Sigmoid colon (tissue), 7 donors: ENCODE results near the gene SYPL1. TPM values are rescaled to one million over a fixed set of nuclear protein-coding genes. Genes with fewer than 3 reads are reported as not detected.

Experiments used
- DNase-seq: peaks from one replicate; pipeline ENCODE4 v3.0.0-alpha.2; 2019
- H3K27ac ChIP-seq, 4 donors: fragments of 200-600 bp; sonication (generic); one replicate each; pipeline ENCODE4 v1.5.1; 2016 to 2019; ENCODE audit warnings: mild to moderate bottlenecking in 1 of 4
- H3K27me3 ChIP-seq, 3 donors: fragments of 200-600 bp; sonication (generic); one replicate each; pipeline ENCODE4 v1.5.1; 2019; ENCODE audit warnings: mild to moderate bottlenecking in 1 of 3
- H3K36me3 ChIP-seq, 4 donors: fragments of 200-600 bp; sonication (generic); one replicate each; pipeline ENCODE4 v1.5.1; 2016 to 2019
- H3K4me1 ChIP-seq, 4 donors: fragments of 200-600 bp; sonication (generic); one replicate each; pipeline ENCODE4 v1.5.1; 2017 to 2019
- H3K4me3 ChIP-seq, 4 donors: fragments of 200-600 bp; sonication (generic); one replicate each; pipeline ENCODE4 v1.5.1; 2017 to 2019; ENCODE audit warnings: mild to moderate bottlenecking in 2 of 4, moderate library complexity in 1 of 4
- H3K9me3 ChIP-seq, 4 donors: fragments of 200-600 bp in 3 of 4; sonication (generic) in 3 of 4; one replicate each; pipeline versions ENCODE4 v1.5.1 to v1.6.1; 2013 to 2019
- EP300 ChIP-seq, 4 donors: sonication (generic); formaldehyde crosslinking; IDR thresholded peaks; one replicate each; pipeline ENCODE4 v1.6.1; 2017; ENCODE audit warnings: antibody characterized with exemption in 4 of 4
- POLR2A ChIP-seq, 2 donors: fragments of 450-650 bp; IDR thresholded peaks; one replicate each; pipeline ENCODE4 v1.6.1; 2016; ENCODE audit warnings: antibody characterized with exemption in 2 of 2, mild to moderate bottlenecking in 2 of 2, moderate library complexity in 2 of 2
- POLR2AphosphoS5 ChIP-seq, 4 donors: sonication (generic); formaldehyde crosslinking; IDR thresholded peaks; one replicate each; pipeline ENCODE4 v1.6.1; 2017; ENCODE audit warnings: antibody characterized with exemption in 4 of 4
- WGBS, 2 donors: extraction: QIAGEN DNeasy Blood & Tissue Kit; methylation state at CpG; one replicate each; pipeline ENCODE4 v1.1.7; 2013; 5-methylcytosine and 5-hydroxymethylcytosine counted together
- intact Hi-C: fragments of 100-400 bp; cut with DNase I; formaldehyde crosslinking; loops from one replicate; pipeline ENCODE4 v1.15.1; 2023
- polyA plus RNA-seq, 3 donors: library from polyadenylated mRNA; stranded (reverse); fragments of 200-250 nt; gene quantifications; one replicate each; pipeline ENCODE4 v1.2.3, GENCODE V29; 2013
- total RNA-seq, 4 donors: library from RNA; depleted of rRNA; stranded (reverse); fragments of >200 nt; gene quantifications; one replicate each; pipeline ENCODE4 v1.1.0, GENCODE V29; 2016
- TF ChIP-seq, protein P1 (sequence below), 4 experiments: fragments of 450-650 bp in 3 of 4; fragments of 200-600 bp in 1 of 4; IDR thresholded peaks; one replicate each; pipeline ENCODE4 v1.5.1; 2016 to 2019; ENCODE audit warnings: antibody characterized with exemption in 4 of 4, mild to moderate bottlenecking in 3 of 4, moderate library complexity in 2 of 4
- donor health status: healthy with polysubstance abuse.
- donor health status: Bipolar disorder and iron deficiency.
- donor health status: healthy.

Gene SYPL1
- total and polyA plus RNA-seq, 7 donors = 21.0 to 184 (median 99.5) TPM

GRCh38 chr7:106048706-106049020, 63.4 kb downstream of the SYPL1 start:
- Histone ChIP-seq H3K27ac (no peak overlapping the region), H3K4me3 (no peak overlapping the region), H3K27me3 (no peaks in the 10 kb centered on the region), H3K4me1 (peaks cover 0 to 27% (median 22%) of the 10 kb centered on the region in 4 donors), H3K9me3 (no peaks in the 10 kb centered on the region), H3K36me3 (no peaks in the 10 kb centered on the region)
- 94 to 96% methylated on average over 2 of the region's 2 CpGs for WGBS, 2 donors
- no peak for DNase-seq
- intact Hi-C loops = no loop called here
- TF ChIP-seq EP300 (IDR thresholded peaks at IDR 0.05) = no peak

- Histone ChIP-seq H3K9me3 (no peaks in the 10 kb centered on the region), H3K27ac (no peak overlapping the region), H3K27me3 (no peaks in the 10 kb centered on the region), H3K4me1 (peaks cover 0 to 27% (median 22%) of the 10 kb centered on the region in 4 donors), H3K36me3 (no peaks in the 10 kb centered on the region), H3K4me3 (no peak overlapping the region)
- intact Hi-C loops = no loop called here
- TF ChIP-seq POLR2A (IDR thresholded peaks at IDR 0.05) (no peak), POLR2AphosphoS5 (IDR thresholded peaks at IDR 0.05) (no peak), EP300 (IDR thresholded peaks at IDR 0.05) (no peak)
- TF ChIP-seq, protein P1, sequence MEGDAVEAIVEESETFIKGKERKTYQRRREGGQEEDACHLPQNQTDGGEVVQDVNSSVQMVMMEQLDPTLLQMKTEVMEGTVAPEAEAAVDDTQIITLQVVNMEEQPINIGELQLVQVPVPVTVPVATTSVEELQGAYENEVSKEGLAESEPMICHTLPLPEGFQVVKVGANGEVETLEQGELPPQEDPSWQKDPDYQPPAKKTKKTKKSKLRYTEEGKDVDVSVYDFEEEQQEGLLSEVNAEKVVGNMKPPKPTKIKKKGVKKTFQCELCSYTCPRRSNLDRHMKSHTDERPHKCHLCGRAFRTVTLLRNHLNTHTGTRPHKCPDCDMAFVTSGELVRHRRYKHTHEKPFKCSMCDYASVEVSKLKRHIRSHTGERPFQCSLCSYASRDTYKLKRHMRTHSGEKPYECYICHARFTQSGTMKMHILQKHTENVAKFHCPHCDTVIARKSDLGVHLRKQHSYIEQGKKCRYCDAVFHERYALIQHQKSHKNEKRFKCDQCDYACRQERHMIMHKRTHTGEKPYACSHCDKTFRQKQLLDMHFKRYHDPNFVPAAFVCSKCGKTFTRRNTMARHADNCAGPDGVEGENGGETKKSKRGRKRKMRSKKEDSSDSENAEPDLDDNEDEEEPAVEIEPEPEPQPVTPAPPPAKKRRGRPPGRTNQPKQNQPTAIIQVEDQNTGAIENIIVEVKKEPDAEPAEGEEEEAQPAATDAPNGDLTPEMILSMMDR (IDR thresholded peaks at IDR 0.05) = no peak
- no peak for DNase-seq
- WGBS, 2 donors = 77 to 92% methylated on average over 10 of the region's 10 CpGs
Measured at GRCh38 chr7:106047818-106048705, 64.0 kb downstream of the SYPL1 start.

- no peaks in the 10 kb centered on the region for H3K9me3 ChIP-seq
- no peaks in the 10 kb centered on the region for H3K36me3 ChIP-seq
- 85 to 89% methylated on average over 5 of the region's 5 CpGs for WGBS, 2 donors
- TF ChIP-seq POLR2AphosphoS5 (IDR thresholded peaks at IDR 0.05) (no peak), EP300 (IDR thresholded peaks at IDR 0.05) (no peak), POLR2A (IDR thresholded peaks at IDR 0.05) (no peak)
- TF ChIP-seq, protein P1 (IDR thresholded peaks at IDR 0.05) = no peak
- peaks cover 0 to 36% (median 30%) of the 10 kb centered on the region in 4 donors for H3K4me1 ChIP-seq
- DNase-seq = no peak
- H3K27me3 ChIP-seq = no peaks in the 10 kb centered on the region
- no peak overlapping the region for H3K4me3 ChIP-seq
- H3K27ac ChIP-seq = no peak overlapping the region
- intact Hi-C loops = no loop called here
Measured at GRCh38 chr7:106047184-106047583, 64.9 kb downstream of the SYPL1 start.

DNA sequence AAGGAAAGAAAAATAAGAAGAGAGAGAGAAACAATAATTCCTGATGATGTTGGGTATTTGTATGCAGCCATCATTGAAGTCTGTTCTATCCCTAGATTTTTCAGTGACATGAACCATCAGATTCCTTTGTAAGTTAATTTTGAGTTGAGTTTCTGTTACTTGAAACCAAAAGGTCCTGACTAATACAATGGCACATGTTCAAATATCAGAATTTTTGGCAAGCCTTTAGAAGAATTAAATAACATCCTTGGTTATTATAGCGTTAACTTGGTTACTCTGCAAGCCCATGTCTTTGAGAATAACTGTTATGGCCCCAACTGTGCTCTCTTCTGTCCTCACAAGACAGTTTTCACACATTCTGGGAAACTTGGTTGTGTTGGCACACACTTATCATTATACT, 66.5 kb downstream of the SYPL1 start:
- no peak for TF ChIP-seq POLR2A (IDR thresholded peaks at IDR 0.05)
- TF ChIP-seq, protein P1 (IDR thresholded peaks at IDR 0.05) = no peak
- TF ChIP-seq EP300 (IDR thresholded peaks at IDR 0.05) = no peak
- TF ChIP-seq POLR2AphosphoS5 (IDR thresholded peaks at IDR 0.05) = no peak
- Histone ChIP-seq H3K9me3 (no peaks in the 10 kb centered on the region), H3K36me3 (no peaks in the 10 kb centered on the region), H3K27me3 (no peaks in the 10 kb centered on the region), H3K4me1 (peaks cover 0 to 29% (median 20%) of the 10 kb centered on the region in 4 donors), H3K27ac (no peak overlapping the region), H3K4me3 (no peak overlapping the region)
- no peak for DNase-seq
- intact Hi-C loops = no loop called here
- 75 to 89% methylated on average over 1 of the region's 1 CpG for WGBS, 2 donors

DNA sequence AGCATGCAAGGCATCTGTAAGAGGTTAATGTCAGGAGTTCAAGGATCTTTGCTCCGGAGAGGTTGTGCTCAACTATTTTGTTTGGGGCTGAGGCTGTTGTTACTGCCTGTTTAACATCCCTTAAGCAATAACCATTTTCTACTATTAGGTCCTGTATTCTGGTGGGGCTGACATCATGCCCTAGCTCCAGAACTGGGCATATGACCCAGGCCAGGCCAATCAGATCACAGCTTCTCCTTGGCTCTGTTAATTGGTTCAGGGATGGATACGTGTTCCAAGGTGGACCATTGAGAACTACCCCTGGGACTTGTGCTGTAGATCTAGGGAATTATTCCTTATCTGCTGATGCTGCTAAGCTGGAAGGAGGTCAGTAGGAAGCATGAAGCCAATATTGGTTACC, 67.0 kb downstream of the SYPL1 start:
- H3K36me3 ChIP-seq = no peaks in the 10 kb centered on the region
- H3K27me3 ChIP-seq = no peaks in the 10 kb centered on the region
- WGBS, 2 donors = 61 to 81% methylated on average over 2 of the region's 2 CpGs
- H3K4me3 ChIP-seq = no peak overlapping the region
- peaks cover 0 to 24% (median 16%) of the 10 kb centered on the region in 4 donors for H3K4me1 ChIP-seq
- no peaks in the 10 kb centered on the region for H3K9me3 ChIP-seq
- H3K27ac ChIP-seq = no peak overlapping the region
- DNase-seq = no peak
- TF ChIP-seq POLR2AphosphoS5 (IDR thresholded peaks at IDR 0.05) (no peak), POLR2A (IDR thresholded peaks at IDR 0.05) (no peak), EP300 (IDR thresholded peaks at IDR 0.05) (no peak)
- TF ChIP-seq, protein P1 (IDR thresholded peaks at IDR 0.05) = no peak
- intact Hi-C loops = no loop called here
